OCI-LY1 (cell line): ENCODE measurements around the gene SLIT3.

Experiments
- H2AFZ ChIP-seq: fragments of 200-600 bp; sonication (generic), shearing (Covaris generic); 2 replicates; pipeline ENCODE4 v1.6.0; 2014; ENCODE audit warnings: antibody characterized with exemption, mild to moderate bottlenecking, low read length
- H3F3A ChIP-seq: fragments of 200-600 bp; sonication (generic), shearing (Covaris generic); 2 replicates; pipeline ENCODE4 v1.6.0; 2014; ENCODE audit warnings: mild to moderate bottlenecking, antibody characterized with exemption, low read length, moderate library complexity; ENCODE audit not compliant: insufficient read depth
- H3K27ac ChIP-seq: fragments of 200-600 bp; sonication (generic); 2 replicates; pipeline ENCODE4 v1.5.1; 2014; ENCODE audit warnings: low read length, mixed run types, mild to moderate bottlenecking, low read depth; ENCODE audit not compliant: poor library complexity, severe bottlenecking
- H3K27me3 ChIP-seq: fragments of 200-600 bp; sonication (generic); 2 replicates; pipeline ENCODE4 v1.6.0; 2014; ENCODE audit warnings: antibody characterized with exemption, mild to moderate bottlenecking, low read length, moderate library complexity; ENCODE audit not compliant: insufficient read depth
- H3K36me3 ChIP-seq: fragments of 200-600 bp; sonication (generic); 2 replicates; pipeline ENCODE4 v1.6.1; 2014; ENCODE audit warnings: mild to moderate bottlenecking, antibody characterized with exemption, low read length, moderate library complexity, mixed read lengths; ENCODE audit not compliant: insufficient read depth
- H3K4me1 ChIP-seq: fragments of 200-600 bp; sonication (generic); 2 replicates; pipeline ENCODE4 v1.5.1; 2014; ENCODE audit warnings: mild to moderate bottlenecking, low read length, moderate library complexity; ENCODE audit not compliant: insufficient read depth, severe bottlenecking
- H3K4me2 ChIP-seq: fragments of 200-600 bp; sonication (generic), shearing (Covaris generic); 2 replicates; pipeline ENCODE4 v1.6.1; 2014; ENCODE audit warnings: low read length
- H3K4me3 ChIP-seq: fragments of 200-600 bp; sonication (generic); 2 replicates; pipeline ENCODE4 v1.5.1; 2014; ENCODE audit warnings: low read length, low read depth, mild to moderate bottlenecking, mixed read lengths; ENCODE audit not compliant: poor library complexity, severe bottlenecking
- H3K79me2 ChIP-seq: fragments of 200-600 bp; shearing (Covaris generic); 2 replicates; pipeline ENCODE4 v1.6.1; 2016; ENCODE audit warnings: mixed run types, low read length, mixed read lengths; ENCODE audit not compliant: insufficient read depth
- H3K9ac ChIP-seq: fragments of 200-600 bp; sonication (generic), shearing (Covaris generic); 2 replicates; pipeline ENCODE4 v1.6.1; 2014; ENCODE audit warnings: mild to moderate bottlenecking, low read length, mixed read lengths
- H3K9me2 ChIP-seq: fragments of 200-600 bp; sonication (generic), shearing (Covaris generic); 2 replicates; pipeline ENCODE4 v1.6.1; 2014; ENCODE audit warnings: low read depth, mild to moderate bottlenecking, low read length, mixed read lengths
- H3K9me3 ChIP-seq: fragments of 200-600 bp; shearing (Covaris generic); 2 replicates; pipeline ENCODE4 v1.6.1; 2014; ENCODE audit warnings: low read length, mixed read lengths
- H4K20me1 ChIP-seq: fragments of 200-600 bp; sonication (generic), shearing (Covaris generic); 2 replicates; pipeline ENCODE4 v1.6.0; 2016; ENCODE audit warnings: mild to moderate bottlenecking, low read length; ENCODE audit not compliant: insufficient read depth
- CTCF ChIP-seq: fragments of 200-600 bp; sonication (generic), shearing (Covaris generic); IDR thresholded peaks from 2 replicates; pipeline ENCODE4 v1.5.1; 2017; ENCODE audit warnings: mild to moderate bottlenecking, antibody characterized with exemption, low read length, moderate library complexity, mixed read lengths
- EZH2 ChIP-seq: fragments of 200-600 bp; sonication (generic), shearing (Covaris generic); IDR thresholded peaks from 2 replicates; pipeline ENCODE4 v1.8.0; 2017; ENCODE audit warnings: borderline replicate concordance, mixed run types, mild to moderate bottlenecking, antibody characterized with exemption, low read length, moderate library complexity, mixed read lengths

SLIT3 gene

GRCh38 chr5:168858371-168858770 lies 442.6 kb downstream of the SLIT3 start:
- no peaks in the 10 kb centered on the region for H3F3A ChIP-seq
- no peak overlapping the region for H2AFZ ChIP-seq
- no peaks in the 10 kb centered on the region for H3K9me3 ChIP-seq
- H3K9ac ChIP-seq, result no peak overlapping the region
- H3K4me1 ChIP-seq, result no peaks in the 10 kb centered on the region
- H3K36me3 ChIP-seq, result no peaks in the 10 kb centered on the region
- H3K4me3 ChIP-seq, result no peak overlapping the region
- H3K4me2 ChIP-seq, result no peak overlapping the region
- no peak for TF ChIP-seq EZH2
- no peak for TF ChIP-seq CTCF
- no peaks in the 10 kb centered on the region for H3K79me2 ChIP-seq
- no peaks in the 10 kb centered on the region for H3K9me2 ChIP-seq
- no peak overlapping the region for H3K27ac ChIP-seq
- H3K27me3 ChIP-seq, result no peaks in the 10 kb centered on the region
- H4K20me1 ChIP-seq, result no peaks in the 10 kb centered on the region

- no peak for TF ChIP-seq EZH2
- no peak for TF ChIP-seq CTCF
- H3K4me2 ChIP-seq, result no peak overlapping the region
Observed at GRCh38 chr5:168853972-168854371, 447.0 kb downstream of the SLIT3 start.

GRCh38 chr5:168852329-168852728 lies 448.6 kb downstream of the SLIT3 start:
- Histone ChIP-seq H3K79me2 (no peaks in the 10 kb centered on the region), H2AFZ (no peak overlapping the region), H3K9me2 (no peaks in the 10 kb centered on the region), H3K27ac (no peak overlapping the region), H3K4me1 (no peaks in the 10 kb centered on the region), H3K9me3 (no peaks in the 10 kb centered on the region), H3K9ac (no peak overlapping the region), H3K4me2 (no peak overlapping the region), H3K4me3 (no peak overlapping the region), H3K36me3 (no peaks in the 10 kb centered on the region), H3F3A (no peaks in the 10 kb centered on the region), H3K27me3 (no peaks in the 10 kb centered on the region), H4K20me1 (no peaks in the 10 kb centered on the region)
- TF ChIP-seq EZH2 (no peak), CTCF (no peak)

More at GRCh38 chr5:168853972-168854371, 447.0 kb downstream of the SLIT3 start:
- no peaks in the 10 kb centered on the region for H3F3A ChIP-seq
- no peaks in the 10 kb centered on the region for H3K4me1 ChIP-seq
- H3K4me3 ChIP-seq, result no peak overlapping the region
- H3K36me3 ChIP-seq, result no peaks in the 10 kb centered on the region
- no peaks in the 10 kb centered on the region for H3K27me3 ChIP-seq
- H3K9me3 ChIP-seq, result no peaks in the 10 kb centered on the region
- H4K20me1 ChIP-seq, result no peaks in the 10 kb centered on the region
- H3K27ac ChIP-seq, result no peak overlapping the region
- no peaks in the 10 kb centered on the region for H3K79me2 ChIP-seq
- H3K9me2 ChIP-seq, result no peaks in the 10 kb centered on the region
- H3K9ac ChIP-seq, result no peak overlapping the region
- H2AFZ ChIP-seq, result no peak overlapping the region
